GM18870 (cell line): ENCODE data around the gene GRIP1.

Experiments
- ATAC-seq: cut with Tn5 transposase; IDR thresholded peaks from one replicate; pipeline ENCODE4 v1.9.1; 2021; ENCODE audit warnings: moderate library complexity; ENCODE audit not compliant: unreplicated experiment

GRIP1 gene

DNA sequence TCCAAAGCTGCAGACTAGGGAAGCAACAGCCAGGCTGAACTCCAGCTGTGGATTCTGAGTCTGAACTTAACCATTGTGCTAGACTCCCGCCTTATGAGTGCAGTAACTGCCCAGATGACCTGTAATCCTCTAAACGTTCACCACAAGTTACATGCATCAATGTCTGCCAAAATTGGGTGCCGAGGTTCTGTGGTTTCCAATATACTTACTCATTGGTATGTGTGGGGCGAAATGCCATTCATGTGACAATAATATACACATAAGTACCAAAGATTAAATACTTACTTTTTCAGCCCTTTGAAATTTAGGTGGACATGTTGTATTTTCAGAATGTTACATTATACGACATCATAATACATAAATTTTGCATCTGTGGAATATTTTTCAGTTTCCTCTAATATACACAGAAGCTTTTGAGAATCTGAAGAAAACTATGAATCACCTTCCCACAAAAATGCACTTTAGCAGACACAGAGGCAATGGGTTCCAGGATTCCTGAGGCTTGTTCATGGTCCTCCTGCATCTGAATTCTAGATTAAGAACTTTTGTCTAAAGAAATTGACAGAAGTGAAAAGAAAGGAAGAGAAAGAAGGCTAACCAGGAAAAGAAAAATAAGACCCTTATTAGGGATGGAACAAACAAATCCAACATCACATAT, 31.7 kb downstream of the GRIP1 start:
- ATAC-seq: no peak

DNA sequence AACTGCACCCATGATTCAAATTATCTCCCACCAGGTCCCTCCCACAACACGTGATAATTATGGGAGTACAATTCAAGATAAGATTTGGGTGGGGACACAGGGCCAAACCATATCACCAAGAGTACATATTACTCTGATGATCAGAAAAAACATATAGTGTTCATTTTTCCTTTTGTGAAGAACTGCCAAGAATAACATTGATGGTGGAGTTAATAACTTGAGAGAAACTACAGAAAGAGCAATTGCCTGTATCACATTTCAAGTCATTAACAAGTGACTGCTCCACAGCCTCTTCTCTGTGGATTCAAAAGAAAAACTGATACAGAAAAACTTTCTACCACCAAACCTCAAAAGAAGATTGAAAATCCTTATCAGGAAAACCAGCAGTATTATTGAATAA, 34.7 kb downstream of the GRIP1 start:
- ATAC-seq: no peak

DNA sequence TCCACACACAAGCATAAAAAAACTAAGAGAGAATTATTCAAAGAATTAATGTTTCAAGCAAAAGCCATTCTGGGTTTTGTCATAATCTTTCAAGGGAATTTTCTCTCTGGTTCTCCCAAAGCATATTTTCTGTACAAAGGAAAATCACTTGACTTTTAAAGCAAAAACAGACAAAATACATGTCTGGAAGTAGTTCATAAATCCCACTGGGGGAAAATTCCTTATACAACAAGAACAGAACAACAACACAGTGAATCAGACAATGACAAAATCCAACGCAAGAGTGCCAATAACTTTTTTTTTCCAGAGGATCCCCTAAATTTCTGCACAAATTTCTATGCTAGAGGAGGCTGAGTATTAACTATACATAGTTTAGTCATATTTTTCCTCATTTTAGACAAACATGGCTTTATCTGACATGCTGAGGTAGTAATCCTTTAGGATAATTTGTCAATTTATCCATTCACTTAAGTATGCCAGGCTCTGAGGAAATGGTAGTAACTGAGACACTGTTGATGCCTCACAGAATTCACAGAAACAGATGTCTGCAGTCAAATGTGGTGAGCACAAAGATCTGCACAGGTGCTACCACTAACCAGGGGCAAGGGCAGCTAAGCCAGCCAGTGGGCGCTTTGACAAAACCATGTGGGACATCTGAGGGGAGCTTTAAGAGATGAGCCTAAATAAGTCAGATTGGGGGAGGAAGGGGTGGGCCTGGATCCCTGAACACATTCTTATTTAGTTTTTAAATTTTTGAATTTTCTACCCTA, 38.0 kb downstream of the GRIP1 start:
- ATAC-seq: no peak

DNA sequence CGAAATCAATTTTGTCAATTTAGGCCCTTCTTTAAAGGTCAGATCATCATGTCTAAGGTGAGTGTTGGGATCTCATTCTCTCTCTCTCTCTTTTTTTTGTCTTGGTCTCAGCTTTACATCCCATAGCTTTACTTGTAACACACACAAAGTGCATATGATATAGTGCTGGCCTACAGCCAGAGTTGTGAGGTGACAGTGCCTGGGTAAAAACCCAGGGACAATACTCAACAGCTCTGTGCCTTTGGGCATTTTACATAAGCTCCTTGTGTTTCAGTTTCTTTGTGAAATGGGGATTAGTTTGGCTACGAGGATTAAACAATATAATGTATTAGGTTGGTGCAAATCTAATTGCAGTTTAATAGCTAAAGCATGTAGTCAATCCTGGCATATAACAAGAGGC, 40.2 kb downstream of the GRIP1 start:
- no peak for ATAC-seq

DNA sequence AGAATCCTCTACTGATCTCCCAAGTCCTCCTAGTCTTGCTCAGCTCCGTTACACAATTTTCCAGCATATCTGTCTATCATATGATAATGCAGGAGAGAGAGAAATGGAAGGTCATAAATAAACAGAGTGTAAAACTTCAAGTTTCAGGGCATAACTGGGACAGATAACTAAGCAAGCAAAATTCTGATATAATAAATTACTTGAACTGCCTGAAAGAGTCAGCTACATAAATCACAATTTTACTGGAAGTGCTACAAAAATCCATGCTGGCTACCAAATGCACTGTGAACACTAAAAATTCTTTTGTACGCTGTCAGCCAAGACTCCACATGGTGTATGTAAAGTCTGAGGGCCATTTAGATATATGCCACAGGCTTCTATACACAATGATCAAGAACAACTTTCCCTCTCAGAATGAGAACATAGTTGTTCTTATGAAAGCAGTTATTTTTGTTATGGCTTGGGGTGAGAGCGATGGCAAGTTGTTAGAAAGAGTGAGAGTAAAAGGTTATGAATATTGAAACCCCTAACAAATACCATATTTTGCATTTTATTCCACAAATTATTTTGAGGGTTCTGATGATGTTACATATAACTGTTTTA, 41.1 kb downstream of the GRIP1 start:
- ATAC-seq: no peak

DNA sequence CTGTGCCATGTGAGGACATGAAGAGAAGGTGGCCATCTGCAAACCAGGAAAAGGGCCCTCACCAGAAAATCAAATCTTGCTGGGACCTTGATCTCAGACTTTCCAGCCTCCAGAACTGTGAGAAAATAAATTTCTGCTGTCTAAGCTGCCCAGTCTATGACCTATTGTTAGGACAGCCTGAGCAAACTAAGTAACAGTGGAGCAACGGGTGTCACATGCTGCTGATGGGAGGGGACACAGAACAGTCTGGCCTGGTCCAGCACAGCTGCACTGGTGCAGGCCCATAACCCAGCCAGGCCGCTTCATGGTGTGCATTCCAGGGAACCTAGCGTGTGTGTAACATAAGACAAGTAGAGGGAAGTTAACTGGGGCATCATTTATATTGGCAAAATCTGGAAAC, 42.1 kb downstream of the GRIP1 start:
- ATAC-seq: no peak

DNA sequence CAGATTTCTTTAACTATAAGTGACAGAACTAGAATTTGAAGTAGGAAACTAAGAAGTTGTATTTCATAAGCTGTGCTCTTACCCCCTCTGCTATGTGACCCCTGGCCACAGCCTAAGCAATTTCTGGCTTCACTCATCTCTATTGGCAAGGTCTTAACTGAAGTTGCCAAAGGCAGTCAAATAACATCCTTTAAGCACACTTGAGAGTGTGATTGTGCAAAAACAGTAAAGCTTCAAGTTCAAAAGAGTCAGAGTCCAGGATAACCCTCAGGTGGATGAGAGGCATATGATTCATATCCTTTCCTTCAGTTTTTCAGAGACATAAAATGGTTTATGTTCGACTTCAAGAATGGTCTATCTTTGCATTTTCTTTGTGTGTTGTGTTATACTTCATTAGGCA, 45.2 kb downstream of the GRIP1 start:
- ATAC-seq: no peak

DNA sequence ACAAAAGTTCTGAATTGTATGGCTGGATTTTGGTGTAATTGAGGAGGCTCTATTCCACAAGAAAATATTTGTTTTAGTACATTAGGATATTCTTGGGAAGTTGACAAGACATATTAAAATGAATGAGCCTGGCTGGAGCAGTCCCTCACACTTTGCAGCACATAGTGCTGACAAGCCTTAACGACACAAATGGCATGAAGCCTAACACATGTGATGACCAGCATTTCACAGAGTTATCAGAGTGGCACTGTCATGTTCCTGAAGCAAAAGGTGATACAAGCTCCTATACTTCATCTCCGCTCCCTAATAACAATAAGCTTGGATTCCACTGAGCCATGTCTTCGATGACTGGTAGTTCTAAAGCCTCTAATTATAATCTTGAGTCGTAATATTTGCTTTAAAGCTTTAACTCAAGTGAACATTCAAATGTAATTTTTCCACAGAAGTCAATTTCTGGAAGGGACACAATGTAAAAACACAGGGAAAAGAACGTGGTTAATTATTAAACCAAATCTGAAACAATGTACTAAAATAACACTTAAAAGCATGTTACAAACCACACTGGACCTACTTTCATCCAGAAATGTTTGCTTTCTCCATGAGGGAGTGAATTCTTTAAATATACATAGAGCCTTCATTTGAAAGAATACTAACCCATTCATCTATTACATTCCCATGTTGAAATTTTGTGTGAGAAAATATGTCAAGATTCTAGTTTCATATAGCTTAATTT, 49.6 kb downstream of the GRIP1 start:
- no peak for ATAC-seq

DNA sequence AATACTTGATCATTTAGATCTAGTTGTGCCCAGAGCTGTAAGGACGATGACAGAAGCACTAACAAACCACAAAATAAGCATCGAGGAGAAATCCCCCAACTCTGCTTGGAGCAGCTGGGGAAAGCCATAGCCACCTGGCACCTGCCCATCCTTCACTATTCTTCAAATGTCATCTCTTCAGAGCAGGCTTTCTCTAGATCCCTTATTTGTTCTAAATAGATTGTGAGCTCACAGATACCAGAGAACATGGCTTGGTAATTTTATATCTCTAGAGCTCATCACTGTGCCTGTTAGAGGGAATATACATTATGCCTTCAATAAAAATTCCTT, 50.9 kb downstream of the GRIP1 start:
- no peak for ATAC-seq

DNA sequence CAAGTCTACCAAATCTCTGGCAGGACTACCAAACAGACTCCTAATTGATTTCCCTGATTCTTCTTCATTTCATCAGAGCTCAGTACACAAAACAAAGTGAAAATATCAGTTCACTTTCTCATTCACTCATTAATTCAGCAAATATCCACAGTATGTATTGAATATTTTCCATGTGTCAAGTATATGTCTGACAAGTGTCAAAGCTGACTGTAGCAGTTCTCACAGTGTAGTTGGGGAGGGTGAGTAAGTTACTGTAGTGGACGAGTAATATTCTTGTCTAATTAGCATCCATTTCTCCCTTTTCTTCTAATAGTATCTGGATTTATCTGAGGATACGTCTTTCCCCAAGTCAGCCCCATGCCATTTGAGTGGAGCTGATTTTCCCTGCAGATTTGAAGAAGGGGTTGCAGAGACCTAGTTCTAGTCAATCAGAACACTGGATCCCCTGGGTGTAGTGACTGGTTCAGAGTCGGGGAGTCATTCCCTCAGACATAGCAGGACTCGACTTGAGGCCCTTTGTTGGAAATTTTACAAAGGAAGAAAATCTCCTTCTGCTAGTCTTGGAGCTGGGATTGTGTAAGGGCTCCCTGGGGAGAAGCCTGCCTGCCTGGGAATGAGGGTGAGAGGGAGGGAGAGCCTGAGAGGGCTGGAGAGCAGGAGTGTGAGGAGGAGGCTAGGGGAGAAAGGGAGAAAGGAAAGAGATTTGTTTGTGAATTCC, 51.4 kb downstream of the GRIP1 start:
- ATAC-seq: no peak

DNA sequence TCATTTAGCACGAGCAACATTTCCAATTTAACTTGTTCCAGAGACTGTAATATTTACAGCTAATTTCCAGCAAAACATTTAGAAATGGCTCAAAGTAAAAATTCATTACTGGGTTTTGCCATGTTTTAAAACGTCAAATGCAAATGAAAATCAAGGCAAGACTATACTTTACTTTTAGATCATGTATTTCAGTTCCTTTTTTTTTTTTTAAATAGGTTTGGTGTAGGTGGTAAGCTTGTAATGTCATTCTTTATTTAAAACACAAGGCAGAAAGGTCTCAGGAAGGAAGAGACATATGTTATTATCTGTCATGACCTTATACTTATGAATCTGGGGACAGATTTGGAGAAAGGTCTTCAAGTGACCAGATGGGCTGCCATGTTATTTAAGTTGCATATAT, 54.1 kb downstream of the GRIP1 start:
- ATAC-seq: peak; percentile 48

DNA sequence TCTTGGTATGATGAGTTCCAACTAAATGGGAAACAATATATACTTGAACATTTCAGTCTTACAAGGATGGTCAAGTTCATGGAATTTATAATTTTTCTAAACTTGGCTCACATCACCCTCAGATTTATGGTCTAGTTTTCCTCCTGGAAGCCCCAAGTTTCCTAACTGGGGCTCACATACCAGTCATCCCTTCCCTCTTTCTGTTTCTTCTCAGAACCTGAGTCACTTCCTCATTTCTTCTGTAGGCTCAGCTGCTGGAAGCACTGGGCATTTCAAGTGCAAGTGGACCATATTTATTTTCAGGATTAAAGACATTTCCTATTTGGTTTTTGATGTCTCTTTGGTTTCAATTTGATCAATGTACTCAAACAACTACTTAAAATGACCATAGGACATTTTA, 55.4 kb downstream of the GRIP1 start:
- ATAC-seq: no peak

DNA sequence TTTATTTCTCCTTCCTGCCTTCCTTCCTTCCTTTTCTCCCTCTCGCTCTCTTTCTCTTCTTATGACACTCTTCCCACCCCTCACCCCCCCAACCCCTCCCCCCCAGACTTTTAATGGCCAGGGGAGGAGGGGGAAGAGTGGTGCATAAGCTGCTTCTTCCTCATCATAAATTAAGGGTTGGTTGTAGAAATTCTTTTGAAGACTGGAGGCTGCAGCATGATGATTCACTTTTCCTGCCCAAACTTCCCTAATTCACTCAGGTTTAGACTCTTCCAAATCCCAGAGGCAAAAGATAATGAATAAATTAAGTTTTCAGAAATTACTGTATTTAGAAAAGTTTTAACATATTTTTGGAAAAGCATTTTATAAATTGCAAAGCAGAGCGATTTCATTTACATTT, 58.2 kb downstream of the GRIP1 start:
- ATAC-seq: no peak

DNA sequence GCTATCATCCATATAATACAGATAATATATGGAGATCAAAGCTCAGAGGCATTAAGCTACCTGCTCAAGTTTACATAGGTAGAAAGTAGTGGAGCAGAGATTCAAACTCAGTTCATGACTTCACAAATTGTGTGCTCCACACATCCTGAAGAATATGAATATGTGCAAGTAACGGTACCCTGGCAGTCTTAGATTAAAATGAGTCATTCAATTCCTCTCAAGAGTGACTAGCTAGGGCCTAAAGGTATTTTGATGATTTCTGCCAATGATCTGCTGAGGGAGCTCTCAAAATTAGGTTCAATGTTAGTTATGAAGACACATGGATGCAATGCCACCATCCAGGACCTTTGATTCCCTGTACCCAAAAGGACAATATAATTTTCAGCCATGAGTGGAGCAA, 58.9 kb downstream of the GRIP1 start:
- ATAC-seq: no peak

DNA sequence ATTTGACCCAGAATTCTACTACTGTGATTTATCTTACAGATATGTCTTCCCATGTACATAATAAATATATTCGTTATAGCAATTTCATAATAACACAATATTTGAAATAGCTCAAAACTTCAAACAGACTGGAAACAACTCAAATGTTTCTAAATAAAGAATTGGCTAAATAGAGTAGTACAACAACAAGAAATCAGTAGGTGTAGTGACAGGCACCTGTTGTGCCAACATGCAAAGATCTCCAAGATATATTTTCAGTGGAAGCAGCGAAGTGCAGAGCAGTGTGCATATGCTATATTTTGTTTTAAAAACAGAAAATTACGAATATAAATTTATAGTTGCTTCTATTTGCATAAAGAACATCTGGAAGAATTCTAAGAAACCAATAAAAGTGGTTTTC, 60.9 kb downstream of the GRIP1 start:
- ATAC-seq: no peak

DNA sequence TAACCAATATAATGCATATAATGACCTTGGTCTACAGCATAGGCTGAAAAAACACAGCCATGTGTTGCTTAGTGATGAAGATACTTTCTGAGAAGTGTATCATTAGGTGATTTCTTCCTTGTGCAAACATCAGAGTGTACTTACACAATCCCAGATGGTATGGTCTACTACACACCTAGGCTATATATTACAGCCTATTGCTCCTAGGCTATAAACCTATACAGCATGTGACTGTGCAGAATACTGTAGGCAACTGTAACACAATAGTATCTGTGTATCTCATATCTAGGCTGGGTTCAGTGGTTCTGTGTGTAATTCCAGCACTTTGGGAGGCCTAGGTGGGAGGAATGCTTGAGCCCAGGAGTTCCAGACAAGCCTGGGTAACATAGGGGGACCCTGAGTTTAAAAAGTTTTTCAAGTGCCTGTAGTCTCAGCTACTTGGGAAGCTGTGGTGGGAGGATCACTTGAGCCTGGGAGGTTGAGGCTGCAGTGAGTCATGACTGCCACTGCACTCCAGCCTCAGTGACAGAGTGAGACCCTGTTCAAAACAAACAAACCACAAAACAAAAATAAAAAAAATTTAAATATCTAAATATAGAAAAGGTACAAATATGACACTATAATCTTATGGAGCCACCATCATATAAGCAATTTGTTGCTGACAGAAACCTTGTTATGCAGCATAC, 66.6 kb downstream of the GRIP1 start:
- no peak for ATAC-seq

DNA sequence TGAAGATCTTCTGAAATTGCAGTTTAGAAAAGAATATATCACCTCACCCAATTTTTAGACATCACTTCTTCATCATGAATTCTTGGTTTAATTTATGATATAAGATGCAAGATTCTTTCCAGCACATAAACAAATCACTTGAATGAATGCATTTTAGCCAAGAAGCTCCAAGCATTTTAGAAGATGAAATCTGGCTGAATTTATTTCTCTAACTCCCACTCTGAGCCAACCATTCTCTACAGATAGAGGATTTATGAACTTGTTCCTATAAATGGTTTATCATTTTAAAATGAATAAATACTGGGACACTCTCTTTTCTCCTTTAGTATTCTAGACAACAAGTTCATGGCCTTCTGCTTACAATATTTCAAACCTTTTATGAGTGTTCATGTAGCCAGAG, 71.7 kb downstream of the GRIP1 start:
- no peak for ATAC-seq

DNA sequence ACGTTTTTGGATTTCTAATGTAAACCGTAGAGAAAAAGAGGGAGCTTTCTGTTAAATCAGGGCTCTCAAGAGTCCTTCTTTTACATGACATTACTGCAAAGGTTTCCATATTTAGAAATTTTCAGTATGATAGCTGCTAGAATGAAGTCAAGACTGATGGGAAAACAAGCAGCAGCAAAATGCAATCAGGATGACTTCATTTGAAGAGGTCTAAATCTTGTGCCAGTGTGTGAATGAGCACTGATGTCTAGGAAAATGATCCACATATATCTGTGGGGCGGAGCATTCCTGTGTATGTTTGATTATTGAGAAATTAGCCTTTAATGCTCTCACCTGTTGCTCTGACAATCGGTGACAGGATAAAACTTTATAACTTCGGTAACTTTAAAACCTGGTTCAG, 73.6 kb downstream of the GRIP1 start:
- ATAC-seq: no peak

DNA sequence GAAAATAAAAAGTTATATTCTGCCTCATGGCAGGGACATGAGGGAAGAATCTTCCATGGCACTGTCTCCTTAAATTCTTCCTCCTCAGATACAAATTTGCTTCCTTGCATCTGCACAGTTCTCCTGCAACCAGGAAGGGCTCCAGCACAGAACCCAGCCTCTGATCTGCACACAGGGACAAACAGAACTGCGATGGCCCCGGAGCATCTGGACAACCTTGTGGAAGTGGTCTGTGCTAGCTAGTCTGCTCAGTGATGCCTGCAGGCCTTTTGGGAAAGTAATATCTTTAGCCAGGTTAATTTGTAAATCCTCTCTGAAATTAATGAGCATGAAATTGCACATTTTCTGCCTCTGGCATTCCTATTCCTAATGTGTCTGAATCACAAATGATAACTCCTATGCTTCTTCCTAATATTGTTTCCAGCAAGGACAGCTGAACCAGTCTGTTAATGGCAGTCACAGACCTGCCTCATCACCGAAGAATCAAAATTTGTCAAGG, 74.8 kb downstream of the GRIP1 start:
- no peak for ATAC-seq

DNA sequence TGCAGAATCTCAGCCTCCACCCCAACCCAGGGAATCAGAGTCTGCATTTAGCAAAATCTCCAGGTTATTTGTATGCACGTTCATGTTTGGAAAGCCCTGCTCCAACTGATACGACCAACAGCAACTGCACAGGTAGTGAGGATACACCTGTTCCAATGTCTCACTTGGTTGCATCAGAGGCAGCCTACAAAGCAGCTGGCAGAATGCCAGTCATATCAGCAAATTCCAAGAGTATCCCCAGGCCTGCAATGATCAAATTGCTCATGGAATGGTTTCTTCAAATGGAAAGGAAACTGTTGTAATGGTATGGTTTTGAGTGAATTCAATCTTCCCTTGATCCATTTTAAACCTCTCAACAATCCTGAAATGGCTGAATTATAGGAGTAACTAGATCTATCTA, 75.4 kb downstream of the GRIP1 start:
- ATAC-seq: no peak
